Panc1 (cell line): ENCODE data around the gene ADGRB3. TPM values are rescaled to one million over a fixed set of nuclear protein-coding genes. Genes with fewer than 3 reads are reported as not detected.
A peak's percentile ranks its signal among the peaks of the same experiment; 100 is the strongest.

Experiments used
- ATAC-seq: fragments of 200-7000 bp; cut with Tn5 transposase; 2 replicates; pipeline ENCODE4 v1.9.1; 2020; ENCODE audit warnings: mild to moderate bottlenecking, moderate library complexity
- BruUV-seq: library from RNA; stranded (reverse); fragments of 400-500 nt; replicated peaks from 2 replicates; lab custom pipeline; 2021; lab: Mats Ljungman, UMichigan
- CTCF ChIA-PET: fragments of 300-600 bp; sonication (Branson Sonifier 250); formaldehyde crosslinking; loops from one replicate; lab custom pipeline; 2022; ENCODE audit warnings: antibody characterized with exemption; lab: Charles Lee
- POLR2A ChIA-PET: fragments of 300-600 bp; sonication (Branson Sonifier 250); formaldehyde crosslinking; loops from one replicate; lab custom pipeline; 2022; ENCODE audit warnings: antibody characterized with exemption; lab: Charles Lee
- DNase-seq: peaks from one replicate; pipeline ENCODE4 v3.0.0-alpha.2; 2010; ENCODE audit warnings: low read depth, low spot score
- H3K27ac ChIP-seq: 2 replicates; pipeline ENCODE4 v1.5.1; 2011; ENCODE audit warnings: mild to moderate bottlenecking, low read length, inconsistent platforms
- H3K27me3 ChIP-seq: fragments of 200-500 bp; sonication (Bioruptor generic); 2 replicates; pipeline ENCODE4 v1.6.0; 2014; ENCODE audit warnings: low read length, inconsistent platforms; ENCODE audit not compliant: control insufficient read depth, insufficient read depth
- H3K36me3 ChIP-seq: fragments of 200-500 bp; sonication (Bioruptor generic); 2 replicates; pipeline ENCODE4 v1.5.1; 2014; ENCODE audit warnings: inconsistent platforms, mild to moderate bottlenecking, low read length, moderate library complexity; ENCODE audit not compliant: control insufficient read depth, insufficient read depth
- H3K4me1 ChIP-seq: 2 replicates; pipeline ENCODE4 v1.5.1; 2011; ENCODE audit warnings: inconsistent platforms, mild to moderate bottlenecking, low read length, moderate library complexity; ENCODE audit not compliant: control insufficient read depth, insufficient read depth
- H3K4me3 ChIP-seq, 2 experiments: 2 replicates each; pipeline ENCODE4 v1.5.1; 2011 to 2012; ENCODE audit warnings: low read depth in 2 of 2, low read length in 2 of 2, mild to moderate bottlenecking in 2 of 2, inconsistent platforms in 1 of 2, moderate library complexity in 1 of 2
- H3K9me3 ChIP-seq: fragments of 200-500 bp; sonication (Bioruptor generic); 2 replicates; pipeline ENCODE4 v1.5.1; 2014; ENCODE audit warnings: low read depth, mild to moderate bottlenecking, inconsistent platforms, low read length, moderate library complexity; ENCODE audit not compliant: control insufficient read depth, insufficient read depth
- CTCF ChIP-seq: fragments of 450-650 bp; IDR thresholded peaks from 2 replicates; pipeline ENCODE4 v1.5.1; 2017; ENCODE audit warnings: mild to moderate bottlenecking
- POLR2AphosphoS5 ChIP-seq: IDR thresholded peaks from 2 replicates; pipeline ENCODE4 v1.6.1; 2012; ENCODE audit warnings: mild to moderate bottlenecking, low read depth, low read length, moderate library complexity
- REST ChIP-seq, 2 experiments: IDR thresholded peaks; 2 replicates each; pipeline ENCODE4 v1.6.1; 2011 to 2012; ENCODE audit warnings: low read depth in 2 of 2, control low read depth in 1 of 2, low read length in 1 of 2, mild to moderate bottlenecking in 1 of 2, moderate library complexity in 1 of 2; ENCODE audit not compliant: insufficient read depth in 1 of 2
- SIN3A ChIP-seq: IDR thresholded peaks from 2 replicates; pipeline ENCODE4 v1.6.1; 2012; ENCODE audit warnings: low read depth, mild to moderate bottlenecking, low read length, moderate library complexity, borderline replicate concordance; ENCODE audit not compliant: insufficient read depth
- TCF7L2 ChIP-seq: IDR thresholded peaks from 2 replicates; pipeline ENCODE4 v1.6.1; 2011; ENCODE audit warnings: mild to moderate bottlenecking, low read depth, low read length, inconsistent platforms
- in situ Hi-C: cut with HindIII; loops from 2 replicates; pipeline ENCODE4 v1.10.0; 2016; ENCODE audit warnings: low sequenced_read_pairs, low pct_unique_long_range_greater_than_20kb
- intact Hi-C: fragments of 100-400 bp; cut with micrococcal nuclease; formaldehyde crosslinking; loops from one replicate; pipeline ENCODE4 v1.10.0; 2022; ENCODE audit not compliant: unreplicated experiment
- total RNA-seq: library from RNA; stranded (reverse); gene quantifications from one replicate; pipeline ENCODE4 v1.2.1, GENCODE V29; 2021; ENCODE audit not compliant: unreplicated experiment

The ADGRB3 gene
- total RNA-seq, 1 experiment from 2014 or later = 0.10 TPM

- DNase-seq = no peak
- TF ChIP-seq POLR2AphosphoS5 (no peak), CTCF (no peak), REST (IDR thresholded peaks at IDR 0.05; ENCODE audit: insufficient read depth in 1 of 2, low read depth in 2 of 2, low read length in 1 of 2) (no peak)
- Histone ChIP-seq H3K27ac (no peak overlapping the region), H3K4me1 (no peaks in the 10 kb centered on the region), H3K4me3 (no peak overlapping the region), H3K9me3 (no peaks in the 10 kb centered on the region), H3K27me3 (no peaks in the 10 kb centered on the region), H3K36me3 (no peaks in the 10 kb centered on the region)
- CTCF ChIA-PET = no interaction called here
- POLR2A ChIA-PET = no interaction called here
- intact Hi-C loops (no loop called here), in situ Hi-C loops (no loop called here)
- ATAC-seq = no peak
- BruUV-seq = no TSS peak
Observed at GRCh38 chr6:68973066-68973465, 338.0 kb downstream of the ADGRB3 start.

GRCh38 chr6:68975064-68975463, 340.0 kb downstream of the ADGRB3 start:
- POLR2A ChIA-PET = no interaction called here
- Histone ChIP-seq H3K27me3 (no peaks in the 10 kb centered on the region), H3K4me1 (no peaks in the 10 kb centered on the region), H3K4me3 (no peak overlapping the region), H3K36me3 (no peaks in the 10 kb centered on the region), H3K27ac (no peak overlapping the region), H3K9me3 (no peaks in the 10 kb centered on the region)
- in situ Hi-C loops (no loop called here), intact Hi-C loops (no loop called here)
- ATAC-seq (no peak), DNase-seq (no peak)
- TF ChIP-seq POLR2AphosphoS5 (no peak), REST (IDR thresholded peaks at IDR 0.05; ENCODE audit: insufficient read depth in 1 of 2, low read depth in 2 of 2, low read length in 1 of 2) (no peak), TCF7L2 (no peak), CTCF (peak; percentile 51), SIN3A (no peak)
- CTCF ChIA-PET = no interaction called here
- BruUV-seq = no TSS peak
